ENCODE data around the gene SYTL1.
A peak's percentile ranks its signal among the peaks of the same experiment; 100 is the strongest.

SYTL1 gene

GRCh38 chr1:27365372-27366112, 23.7 kb downstream of the SYTL1 start:
- no peaks in the 10 kb centered on the region for H3K27me3 Mint-ChIP-seq
- H3K4me1 Mint-ChIP-seq, result peaks cover 28% of the 10 kb centered on the region
- no peaks in the 10 kb centered on the region for H3K9me3 Mint-ChIP-seq
- H3K27ac Mint-ChIP-seq (ENCODE audit: low read depth), result no peak overlapping the region
- DNase-seq (ENCODE audit: low spot score in 2 of 2) (peak; percentile 37 to 43), ATAC-seq (replicated peaks; ENCODE audit: extremely low read depth, poor library complexity, severe bottlenecking) (peak; percentile 76)
- H3K4me3 Mint-ChIP-seq, result peak overlapping the region; percentile 85
- peaks cover under 1% of the 10 kb centered on the region for H3K36me3 Mint-ChIP-seq (ENCODE audit: insufficient read depth)

GRCh38 chr1:27366113-27366410, 24.2 kb downstream of the SYTL1 start:
- peak overlapping the region; percentile 85 for H3K4me3 Mint-ChIP-seq
- peaks cover 28% of the 10 kb centered on the region for H3K4me1 Mint-ChIP-seq
- DNase-seq (ENCODE audit: low spot score in 2 of 2), result peak; percentile 36 to 39
- H3K9me3 Mint-ChIP-seq, result no peaks in the 10 kb centered on the region
- H3K36me3 Mint-ChIP-seq (ENCODE audit: insufficient read depth), result no peaks in the 10 kb centered on the region
- H3K27ac Mint-ChIP-seq (ENCODE audit: low read depth), result no peak overlapping the region
- peak; percentile 53 for ATAC-seq (replicated peaks; ENCODE audit: extremely low read depth, poor library complexity, severe bottlenecking)
- no peaks in the 10 kb centered on the region for H3K27me3 Mint-ChIP-seq

DNA sequence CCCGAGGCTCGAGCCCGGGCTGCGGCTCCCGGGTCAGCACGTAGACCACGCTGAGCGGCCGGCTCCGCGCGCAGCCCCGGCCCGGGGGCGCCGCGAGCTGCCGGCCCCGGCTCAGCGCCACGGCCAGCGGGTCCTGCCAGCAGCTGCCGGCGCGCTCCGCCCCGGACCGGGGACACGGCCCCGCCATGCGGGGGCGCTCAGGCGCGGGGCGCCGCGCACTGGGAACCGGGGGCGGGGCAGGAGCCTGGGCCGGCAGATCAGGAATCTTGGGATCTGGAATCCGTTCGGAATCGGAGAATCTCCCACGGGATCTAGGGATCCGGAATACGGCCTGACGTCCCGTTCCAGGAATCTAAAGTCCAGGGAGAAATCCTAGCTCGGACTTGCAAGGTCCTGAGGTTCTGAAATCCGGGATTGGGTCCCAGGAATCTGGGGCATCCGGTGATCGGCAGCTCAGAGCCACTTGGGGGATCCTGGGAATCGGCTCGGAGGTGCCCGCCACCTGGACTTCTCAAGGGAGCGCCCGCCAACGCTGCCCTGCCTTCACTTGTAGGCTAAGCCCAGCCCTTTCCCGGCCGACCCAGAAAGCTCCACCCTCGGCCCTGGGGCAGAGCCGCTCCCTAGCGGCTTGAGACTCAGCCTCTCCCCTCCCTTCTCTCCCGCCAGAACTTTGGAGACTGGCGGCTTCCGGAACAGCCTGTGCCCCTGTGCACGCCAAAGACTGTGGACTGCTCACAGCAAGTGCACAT, 24.8 kb downstream of the SYTL1 start, which contains the start of gene MAP3K6:
Gene MAP3K6 (minus strand): TSS at position 551 of the 749 bp plus-strand sequence. CDS start 364 bp downstream, at position 187.
- no peaks in the 10 kb centered on the region for H3K36me3 Mint-ChIP-seq (ENCODE audit: insufficient read depth)
- ATAC-seq (replicated peaks; ENCODE audit: extremely low read depth, poor library complexity, severe bottlenecking) (peak; percentile 34), DNase-seq (ENCODE audit: low spot score in 2 of 2) (no peak)
- peak within 1 kb of the TSS; percentile 85 for H3K4me3 Mint-ChIP-seq
- H3K9me3 Mint-ChIP-seq, result no peaks in the 10 kb centered on the region
- no peak within 1 kb of the TSS for H3K27ac Mint-ChIP-seq (ENCODE audit: low read depth)
- H3K4me1 Mint-ChIP-seq, result peaks cover 28% of the 10 kb centered on the region
- no peaks in the 10 kb centered on the region for H3K27me3 Mint-ChIP-seq

- Mint-ChIP-seq H3K4me1 (peaks cover 28% of the 10 kb centered on the region), H3K27ac (ENCODE audit: low read depth) (no peak overlapping the region), H3K36me3 (ENCODE audit: insufficient read depth) (no peaks in the 10 kb centered on the region), H3K4me3 (peak overlapping the region; percentile 75), H3K27me3 (no peaks in the 10 kb centered on the region), H3K9me3 (no peaks in the 10 kb centered on the region)
- DNase-seq (ENCODE audit: low spot score in 2 of 2) (no peak), ATAC-seq (replicated peaks; ENCODE audit: extremely low read depth, poor library complexity, severe bottlenecking) (no peak)
These were observed 25.4 kb downstream of the SYTL1 start for GRCh38 chr1:27367160-27367650.

DNA sequence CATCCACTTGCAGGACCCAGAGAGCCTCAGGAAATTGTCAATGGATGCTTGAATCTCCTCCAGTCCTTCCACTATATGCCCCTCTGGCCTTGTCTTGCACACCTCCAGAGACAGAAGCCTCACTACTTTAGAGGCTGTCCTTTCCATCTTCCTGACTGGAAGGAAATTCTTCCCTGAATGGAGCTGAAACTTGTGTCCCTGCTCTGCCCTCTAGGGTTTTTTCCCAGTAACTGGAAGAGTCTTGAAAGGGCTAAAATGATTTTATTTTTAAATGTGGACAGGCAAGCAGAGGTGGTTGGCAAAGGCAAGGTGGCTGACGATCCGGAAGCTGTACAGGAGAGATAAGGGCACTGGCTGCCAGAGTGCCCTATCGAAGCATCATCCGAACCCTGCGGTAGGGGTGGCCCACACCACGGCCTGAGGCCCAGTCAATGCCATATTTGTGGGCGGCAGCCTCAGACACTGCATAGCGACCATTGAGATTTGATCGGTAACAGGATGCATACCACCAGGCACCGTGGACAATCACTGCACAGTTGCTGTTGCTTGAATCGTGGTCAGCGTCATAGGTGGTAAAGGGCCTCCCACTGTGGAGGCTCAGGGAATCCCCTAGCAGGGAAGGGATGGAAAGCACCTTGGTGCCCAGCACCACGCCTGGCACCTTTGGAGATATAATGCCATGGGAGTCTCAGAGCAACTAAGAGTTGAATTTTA, 27.2 kb downstream of the SYTL1 start:
- Mint-ChIP-seq H3K9me3 (no peaks in the 10 kb centered on the region), H3K27me3 (no peaks in the 10 kb centered on the region), H3K27ac (ENCODE audit: low read depth) (no peak overlapping the region), H3K4me3 (no peak overlapping the region), H3K36me3 (ENCODE audit: insufficient read depth) (no peaks in the 10 kb centered on the region), H3K4me1 (peaks cover 27% of the 10 kb centered on the region)
- DNase-seq (ENCODE audit: low spot score in 2 of 2), result no peak
- no peak for ATAC-seq (replicated peaks; ENCODE audit: extremely low read depth, poor library complexity, severe bottlenecking)

GRCh38 chr1:27372022-27372807, 30.4 kb downstream of the SYTL1 start:
- Mint-ChIP-seq H3K27me3 (no peaks in the 10 kb centered on the region), H3K36me3 (ENCODE audit: insufficient read depth) (no peaks in the 10 kb centered on the region), H3K4me3 (no peak overlapping the region), H3K27ac (ENCODE audit: low read depth) (no peak overlapping the region), H3K9me3 (no peaks in the 10 kb centered on the region), H3K4me1 (peaks cover 8% of the 10 kb centered on the region)
- DNase-seq (ENCODE audit: low spot score in 2 of 2) (no peak), ATAC-seq (replicated peaks; ENCODE audit: extremely low read depth, poor library complexity, severe bottlenecking) (no peak)

- Mint-ChIP-seq H3K4me3 (no peak overlapping the region), H3K27ac (ENCODE audit: low read depth) (no peak overlapping the region), H3K9me3 (no peaks in the 10 kb centered on the region), H3K4me1 (peaks cover 8% of the 10 kb centered on the region), H3K36me3 (ENCODE audit: insufficient read depth) (no peaks in the 10 kb centered on the region), H3K27me3 (no peaks in the 10 kb centered on the region)
- DNase-seq (ENCODE audit: low spot score in 2 of 2) (no peak), ATAC-seq (replicated peaks; ENCODE audit: extremely low read depth, poor library complexity, severe bottlenecking) (no peak)
These were observed 31.2 kb downstream of the SYTL1 start for GRCh38 chr1:27372808-27373690.

DNA sequence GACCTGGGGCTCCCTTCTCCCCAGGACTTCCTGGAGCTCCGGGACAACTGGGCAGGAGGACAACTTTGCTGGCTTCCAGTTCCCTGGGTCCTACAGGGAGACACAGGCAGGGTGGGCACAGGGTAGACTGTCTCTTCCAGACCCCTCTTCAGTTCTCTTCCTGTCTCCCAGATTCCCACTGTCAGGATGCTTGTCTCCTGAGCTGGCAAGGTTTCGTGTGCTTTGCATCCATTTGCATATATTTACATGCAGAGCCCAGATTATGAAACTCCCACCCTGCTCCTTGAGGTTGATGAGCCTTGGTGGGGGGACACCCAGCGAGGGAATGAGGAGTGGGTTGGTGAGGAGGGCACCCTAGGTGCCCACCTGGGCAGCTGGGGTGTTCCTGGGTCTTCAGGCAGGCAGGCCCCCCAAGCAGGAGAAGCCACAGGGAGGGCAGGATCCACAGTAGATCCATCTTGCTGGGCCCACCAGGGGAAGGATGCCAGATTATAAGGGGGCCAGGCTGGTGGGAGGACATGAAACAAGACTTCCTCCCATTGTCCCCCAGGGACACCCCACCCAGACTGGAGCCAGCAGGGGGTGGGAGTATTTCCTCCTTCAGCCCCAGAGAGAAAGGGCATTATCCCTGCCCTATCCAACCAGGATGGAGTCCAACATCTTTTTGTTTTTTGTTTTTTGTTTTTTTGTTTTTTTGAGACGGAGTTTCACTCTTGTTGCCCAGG, 32.7 kb downstream of the SYTL1 start, which contains the start of gene FCN3:
Gene FCN3 (minus strand): TSS at position 463 of the 725 bp plus-strand sequence. CDS start 6 bp downstream, at position 457.
- H3K27ac Mint-ChIP-seq (ENCODE audit: low read depth), result no peak within 1 kb of the TSS
- H3K36me3 Mint-ChIP-seq (ENCODE audit: insufficient read depth), result no peaks in the 10 kb centered on the region
- no peak within 1 kb of the TSS for H3K4me3 Mint-ChIP-seq
- ATAC-seq (replicated peaks; ENCODE audit: extremely low read depth, poor library complexity, severe bottlenecking) (no peak), DNase-seq (ENCODE audit: low spot score in 2 of 2) (no peak)
- H3K27me3 Mint-ChIP-seq, result no peaks in the 10 kb centered on the region
- no peaks in the 10 kb centered on the region for H3K9me3 Mint-ChIP-seq
- no peaks in the 10 kb centered on the region for H3K4me1 Mint-ChIP-seq

DNA sequence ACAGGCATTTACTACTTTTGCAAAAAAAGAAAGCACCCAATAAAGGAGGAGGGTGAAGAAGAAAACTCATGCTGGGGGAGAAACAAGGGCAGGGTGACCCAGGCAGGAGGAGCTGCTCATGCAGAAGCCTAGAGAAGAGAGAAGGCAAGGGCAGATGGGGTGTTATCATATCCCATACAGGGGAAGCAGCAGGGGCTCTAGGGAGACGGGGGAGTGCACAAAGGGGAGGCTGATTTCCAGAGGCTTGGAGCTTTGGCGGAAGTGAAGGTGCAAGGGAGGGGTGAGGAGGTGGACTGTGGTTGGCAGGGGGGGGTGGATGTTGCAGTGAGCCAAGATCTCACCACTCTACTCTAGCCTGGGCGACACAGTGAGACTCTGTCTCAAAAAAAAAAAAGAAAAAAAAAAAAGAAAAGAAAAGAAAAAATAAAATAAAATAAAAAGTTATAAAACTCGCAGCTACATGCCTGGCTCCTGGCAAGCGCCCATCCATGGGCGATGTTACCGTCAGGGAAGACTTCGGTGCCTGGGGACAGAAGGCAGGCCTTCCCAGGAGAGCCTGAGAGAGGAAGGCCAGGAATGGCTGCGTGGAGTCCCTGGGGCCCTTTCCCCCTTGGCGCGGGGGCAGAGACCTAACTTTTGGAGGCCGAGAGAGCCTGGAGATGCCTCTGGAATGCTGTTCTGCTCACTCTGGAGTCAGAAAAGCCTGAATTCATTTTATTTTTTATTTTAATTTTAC, 36.1 kb downstream of the SYTL1 start:
- Mint-ChIP-seq H3K4me1 (no peaks in the 10 kb centered on the region), H3K4me3 (no peak overlapping the region), H3K27me3 (no peaks in the 10 kb centered on the region), H3K36me3 (ENCODE audit: insufficient read depth) (peaks cover 1% of the 10 kb centered on the region), H3K27ac (ENCODE audit: low read depth) (no peak overlapping the region), H3K9me3 (no peaks in the 10 kb centered on the region)
- ATAC-seq (replicated peaks; ENCODE audit: extremely low read depth, poor library complexity, severe bottlenecking) (no peak), DNase-seq (ENCODE audit: low spot score in 2 of 2) (no peak)

DNA sequence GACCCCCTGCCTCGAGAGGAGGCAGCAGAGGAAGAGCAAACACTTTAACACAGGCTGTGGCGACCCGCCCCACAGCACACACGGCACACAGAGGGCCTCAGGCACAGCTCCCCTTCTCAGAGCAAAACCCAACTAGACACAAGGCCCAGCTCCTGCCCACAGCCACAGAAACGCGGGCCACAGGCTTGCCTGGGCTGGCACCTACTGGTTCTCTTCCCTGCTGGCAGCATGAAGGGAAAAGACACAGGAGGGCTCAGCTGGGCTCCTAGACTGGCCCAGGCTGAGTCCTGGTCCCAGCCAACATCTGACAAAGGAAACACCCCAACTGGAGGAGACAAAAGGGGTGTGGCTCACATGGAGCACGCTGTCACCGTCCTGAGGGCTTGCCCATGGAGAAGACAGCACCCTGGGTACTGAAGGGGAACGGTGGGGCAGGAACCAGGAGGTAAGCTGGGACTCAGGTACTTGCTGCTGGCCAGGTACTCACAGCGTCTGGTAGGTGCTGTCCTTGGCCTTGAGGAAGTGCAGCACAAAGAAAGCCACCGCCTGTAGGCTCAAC, 37.8 kb downstream of the SYTL1 start:
- H3K4me1 Mint-ChIP-seq, result no peaks in the 10 kb centered on the region
- no peak overlapping the region for H3K4me3 Mint-ChIP-seq
- H3K27me3 Mint-ChIP-seq, result no peaks in the 10 kb centered on the region
- no peak overlapping the region for H3K27ac Mint-ChIP-seq (ENCODE audit: low read depth)
- no peak for ATAC-seq (replicated peaks; ENCODE audit: extremely low read depth, poor library complexity, severe bottlenecking)
- H3K9me3 Mint-ChIP-seq, result no peaks in the 10 kb centered on the region
- peaks cover 1% of the 10 kb centered on the region for H3K36me3 Mint-ChIP-seq (ENCODE audit: insufficient read depth)
- no peak for DNase-seq (ENCODE audit: low spot score in 2 of 2)

Measured in central memory CD8-positive, alpha-beta T cell (primary cell).